ENCODE measurements around the gene SLF2. TPM values are rescaled to one million over a fixed set of nuclear protein-coding genes. Genes with fewer than 3 reads are reported as not detected.

The SLF2 gene
- total RNA-seq, 1 donor from 2014 or later = 16.4 TPM

- H3K4me1 ChIP-seq = peaks cover 31% of the 10 kb centered on the region
- H3K27ac ChIP-seq (replicated peaks) = peak overlapping the region; percentile 2
- no peaks in the 10 kb centered on the region for H3K9me3 ChIP-seq (replicated peaks)
- H3K4me3 ChIP-seq = no peak overlapping the region
- H3K36me3 ChIP-seq = no peaks in the 10 kb centered on the region
- no peak for TF ChIP-seq CTCF (IDR thresholded peaks at IDR 0.05; ENCODE audit: borderline replicate concordance)
- intact Hi-C loops (cut with micrococcal nuclease) = no loop called here
- no peaks in the 10 kb centered on the region for H3K27me3 ChIP-seq (ENCODE audit: low read depth)
- DNase-seq = no peak
Measured at GRCh38 chr10:100909501-100910263, 3.1 kb upstream of the SLF2 start.

- intact Hi-C loops (cut with micrococcal nuclease) = no loop called here
- no peak for DNase-seq
- Histone ChIP-seq H3K36me3 (peaks cover 2% of the 10 kb centered on the region), H3K9me3 (replicated peaks) (no peaks in the 10 kb centered on the region), H3K4me3 (no peak overlapping the region), H3K27ac (replicated peaks) (peak overlapping the region; percentile 99), H3K4me1 (peaks cover 47% of the 10 kb centered on the region), H3K27me3 (ENCODE audit: low read depth) (no peaks in the 10 kb centered on the region)
- no peak for TF ChIP-seq CTCF (IDR thresholded peaks at IDR 0.05; ENCODE audit: borderline replicate concordance)
Measured at GRCh38 chr10:100911472-100911871, 1.3 kb upstream of the SLF2 start.

- TF ChIP-seq CTCF (IDR thresholded peaks at IDR 0.05; ENCODE audit: borderline replicate concordance) = no peak
Measured at GRCh38 chr10:100912013-100912604, 654 bp upstream of the SLF2 start.

GRCh38 chr10:100913470-100913865 is 705 bp downstream of the SLF2 start:
- Histone ChIP-seq H3K4me1 (peaks cover 61% of the 10 kb centered on the region), H3K27ac (replicated peaks) (peak overlapping the region; percentile 99), H3K9me3 (replicated peaks) (no peaks in the 10 kb centered on the region), H3K36me3 (peaks cover 22% of the 10 kb centered on the region), H3K27me3 (ENCODE audit: low read depth) (no peaks in the 10 kb centered on the region), H3K4me3 (peak overlapping the region; percentile 98)
- intact Hi-C loops (cut with micrococcal nuclease) = no loop called here
- DNase-seq = no peak
- TF ChIP-seq CTCF (IDR thresholded peaks at IDR 0.05; ENCODE audit: borderline replicate concordance) = no peak

More at GRCh38 chr10:100912013-100912604, 654 bp upstream of the SLF2 start:
- Histone ChIP-seq H3K4me1 (peaks cover 54% of the 10 kb centered on the region), H3K27ac (replicated peaks) (peak overlapping the region; percentile 99), H3K9me3 (replicated peaks) (no peaks in the 10 kb centered on the region), H3K4me3 (peak overlapping the region; percentile 98), H3K36me3 (peaks cover 8% of the 10 kb centered on the region), H3K27me3 (ENCODE audit: low read depth) (no peaks in the 10 kb centered on the region)
- intact Hi-C loops (cut with micrococcal nuclease) = no loop called here
- no peak for DNase-seq

GRCh38 chr10:100917071-100917470 is 4.3 kb downstream of the SLF2 start:
- peaks cover 53% of the 10 kb centered on the region for H3K4me1 ChIP-seq
- no peaks in the 10 kb centered on the region for H3K27me3 ChIP-seq (ENCODE audit: low read depth)
- H3K27ac ChIP-seq (replicated peaks) = no peak overlapping the region
- H3K9me3 ChIP-seq (replicated peaks) = no peaks in the 10 kb centered on the region
- intact Hi-C loops (cut with micrococcal nuclease) = no loop called here
- TF ChIP-seq CTCF (IDR thresholded peaks at IDR 0.05; ENCODE audit: borderline replicate concordance) = no peak
- peaks cover 58% of the 10 kb centered on the region for H3K36me3 ChIP-seq
- no peak for DNase-seq
- H3K4me3 ChIP-seq = no peak overlapping the region

Data from left ventricle myocardium inferior (tissue), 1 donor.